ENCODE measurements around the gene TRPC1. TPM values are rescaled to one million over a fixed set of nuclear protein-coding genes. Genes with fewer than 3 reads are reported as not detected.

TRPC1 gene
- polyA plus RNA-seq, 1 donor (not counting 4 experiments of a cell fraction or from before 2014, with no cell fraction given): 9.1 TPM

GRCh38 chr3:142779591-142779990, 55.8 kb downstream of the TRPC1 start:
- no peaks in the 10 kb centered on the region for H3K9me1 ChIP-seq (ENCODE audit: control insufficient read depth, extremely low read depth, insufficient read depth, low read length)
- H3K27me3 ChIP-seq (ENCODE audit: control insufficient read depth, extremely low read depth, insufficient read depth, low read length): no peaks in the 10 kb centered on the region
- no peak overlapping the region for H3K4me3 ChIP-seq (ENCODE audit: control insufficient read depth in 2 of 3, extremely low read depth in 1 of 3, insufficient read depth in 2 of 3, low read depth in 1 of 3, low read length in 3 of 3)
- H3K79me2 ChIP-seq (ENCODE audit: control insufficient read depth, insufficient read depth, low read length): no peaks in the 10 kb centered on the region
- FAIRE-seq (no peak), DNase-seq (ENCODE audit: low read depth, low spot score) (no peak)
- no peaks in the 10 kb centered on the region for H3K36me3 ChIP-seq (ENCODE audit: control insufficient read depth in 2 of 2, extremely low read depth in 1 of 2, insufficient read depth in 2 of 2, low read length in 2 of 2)
- no peak overlapping the region for H3K27ac ChIP-seq (ENCODE audit: control insufficient read depth, insufficient read depth, low read length)
- H3K9me3 ChIP-seq (ENCODE audit: control insufficient read depth, low read depth, low read length): no peaks in the 10 kb centered on the region
- no peak overlapping the region for H3K4me2 ChIP-seq (ENCODE audit: control insufficient read depth, extremely low read depth, insufficient read depth, low read depth, low read length)
- TF ChIP-seq CTCF (optimal IDR thresholded peaks at IDR 0.05 in 1 of 3, IDR thresholded peaks at IDR 0.05 in 1 of 3, conservative IDR thresholded peaks at IDR 0.05 in 1 of 3; ENCODE audit: extremely low read depth in 1 of 3, insufficient read depth in 2 of 3, low read length in 3 of 3) (no peak), EZH2 (IDR thresholded peaks at IDR 0.05; ENCODE audit: low read length) (no peak)
- H3K9ac ChIP-seq (ENCODE audit: control insufficient read depth, extremely low read depth, insufficient read depth, low read length): no peak overlapping the region
- dilution Hi-C loops (cut with MboI; ENCODE audit: extremely low pct_ligation_motif_present, low sequenced_read_pairs): no loop called here
- no peaks in the 10 kb centered on the region for H4K20me1 ChIP-seq (ENCODE audit: control insufficient read depth, extremely low read depth, insufficient read depth, low read length)
- no peaks in the 10 kb centered on the region for H3K4me1 ChIP-seq (ENCODE audit: control insufficient read depth, extremely low read depth, insufficient read depth, low read length)
- H2AFZ ChIP-seq (ENCODE audit: control insufficient read depth, low read length): no peak overlapping the region

GRCh38 chr3:142782616-142783015, 58.8 kb downstream of the TRPC1 start:
- H3K4me1 ChIP-seq (ENCODE audit: control insufficient read depth, extremely low read depth, insufficient read depth, low read length): no peaks in the 10 kb centered on the region
- dilution Hi-C loops (cut with MboI; ENCODE audit: extremely low pct_ligation_motif_present, low sequenced_read_pairs): no loop called here
- TF ChIP-seq CTCF (optimal IDR thresholded peaks at IDR 0.05 in 1 of 3, IDR thresholded peaks at IDR 0.05 in 1 of 3, conservative IDR thresholded peaks at IDR 0.05 in 1 of 3; ENCODE audit: extremely low read depth in 1 of 3, insufficient read depth in 2 of 3, low read length in 3 of 3) (no peak), EZH2 (IDR thresholded peaks at IDR 0.05; ENCODE audit: low read length) (no peak)
- no peaks in the 10 kb centered on the region for H3K9me1 ChIP-seq (ENCODE audit: control insufficient read depth, extremely low read depth, insufficient read depth, low read length)
- H3K4me3 ChIP-seq (ENCODE audit: control insufficient read depth in 2 of 3, extremely low read depth in 1 of 3, insufficient read depth in 2 of 3, low read depth in 1 of 3, low read length in 3 of 3): no peak overlapping the region
- H4K20me1 ChIP-seq (ENCODE audit: control insufficient read depth, extremely low read depth, insufficient read depth, low read length): no peaks in the 10 kb centered on the region
- no peaks in the 10 kb centered on the region for H3K9me3 ChIP-seq (ENCODE audit: control insufficient read depth, low read depth, low read length)
- no peaks in the 10 kb centered on the region for H3K79me2 ChIP-seq (ENCODE audit: control insufficient read depth, insufficient read depth, low read length)
- H3K4me2 ChIP-seq (ENCODE audit: control insufficient read depth, extremely low read depth, insufficient read depth, low read depth, low read length): no peak overlapping the region
- no peak overlapping the region for H3K27ac ChIP-seq (ENCODE audit: control insufficient read depth, insufficient read depth, low read length)
- H3K36me3 ChIP-seq (ENCODE audit: control insufficient read depth in 2 of 2, extremely low read depth in 1 of 2, insufficient read depth in 2 of 2, low read length in 2 of 2): no peaks in the 10 kb centered on the region
- no peak for DNase-seq (ENCODE audit: low read depth, low spot score)
- no peaks in the 10 kb centered on the region for H3K27me3 ChIP-seq (ENCODE audit: control insufficient read depth, extremely low read depth, insufficient read depth, low read length)
- FAIRE-seq: no peak
- H2AFZ ChIP-seq (ENCODE audit: control insufficient read depth, low read length): no peak overlapping the region
- H3K9ac ChIP-seq (ENCODE audit: control insufficient read depth, extremely low read depth, insufficient read depth, low read length): no peak overlapping the region

Measured in keratinocyte (primary cell).